ENCODE measurements around the gene OCIAD2.

DNA sequence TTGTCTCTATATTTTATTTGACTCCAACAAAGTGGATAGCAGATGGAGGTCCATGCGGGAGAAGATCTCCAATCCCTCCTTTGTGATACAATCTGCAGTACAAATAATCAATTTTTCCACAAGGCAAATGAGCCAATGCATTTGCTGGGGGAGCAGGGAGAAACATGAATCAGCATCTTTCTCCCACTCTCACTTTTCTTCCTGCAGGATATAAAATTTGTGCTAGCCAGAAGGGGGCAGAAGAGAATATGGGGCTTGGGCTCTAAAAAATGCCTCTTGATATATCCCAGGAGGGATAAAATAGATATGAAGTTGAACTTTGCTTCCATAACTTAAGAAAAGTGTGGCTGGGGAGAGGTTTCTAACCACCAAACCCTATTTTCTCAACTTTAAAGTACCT is 41.2 kb upstream of the OCIAD2 start:
- TF ChIP-seq, protein P1, sequence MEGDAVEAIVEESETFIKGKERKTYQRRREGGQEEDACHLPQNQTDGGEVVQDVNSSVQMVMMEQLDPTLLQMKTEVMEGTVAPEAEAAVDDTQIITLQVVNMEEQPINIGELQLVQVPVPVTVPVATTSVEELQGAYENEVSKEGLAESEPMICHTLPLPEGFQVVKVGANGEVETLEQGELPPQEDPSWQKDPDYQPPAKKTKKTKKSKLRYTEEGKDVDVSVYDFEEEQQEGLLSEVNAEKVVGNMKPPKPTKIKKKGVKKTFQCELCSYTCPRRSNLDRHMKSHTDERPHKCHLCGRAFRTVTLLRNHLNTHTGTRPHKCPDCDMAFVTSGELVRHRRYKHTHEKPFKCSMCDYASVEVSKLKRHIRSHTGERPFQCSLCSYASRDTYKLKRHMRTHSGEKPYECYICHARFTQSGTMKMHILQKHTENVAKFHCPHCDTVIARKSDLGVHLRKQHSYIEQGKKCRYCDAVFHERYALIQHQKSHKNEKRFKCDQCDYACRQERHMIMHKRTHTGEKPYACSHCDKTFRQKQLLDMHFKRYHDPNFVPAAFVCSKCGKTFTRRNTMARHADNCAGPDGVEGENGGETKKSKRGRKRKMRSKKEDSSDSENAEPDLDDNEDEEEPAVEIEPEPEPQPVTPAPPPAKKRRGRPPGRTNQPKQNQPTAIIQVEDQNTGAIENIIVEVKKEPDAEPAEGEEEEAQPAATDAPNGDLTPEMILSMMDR (IDR thresholded peaks at IDR 0.05): no peak
- TF ChIP-seq POLR2A (IDR thresholded peaks at IDR 0.05): no peak
